IMR-90 (cell line): ENCODE data around the gene ADPGK. TPM values are rescaled to one million over a fixed set of nuclear protein-coding genes. Genes with fewer than 3 reads are reported as not detected.

Source experiments
- ATAC-seq: fragments of 200-7000 bp; cut with Tn5 transposase; 2 replicates; pipeline ENCODE4 v1.9.1; 2020; ENCODE audit warnings: low read depth, mild to moderate bottlenecking, moderate library complexity
- BruUV-seq: library from RNA; stranded (reverse); fragments of 400-500 nt; replicated peaks from 2 replicates; lab custom pipeline; 2021; lab: Mats Ljungman, UMichigan
- CTCF ChIA-PET: fragments of 300-600 bp; formaldehyde crosslinking; extraction: SDS; loops from one replicate; lab custom pipeline; 2021; ENCODE audit warnings: antibody characterized with exemption; lab: Yijun Ruan, JAX
- POLR2A ChIA-PET: fragments of 300-600 bp; sonication (Branson Sonifier 250); formaldehyde crosslinking; loops from one replicate; lab custom pipeline; 2022; ENCODE audit warnings: antibody characterized with exemption; ENCODE audit not compliant: unreplicated experiment; lab: Charles Lee
- DNase-seq: peaks from one replicate; pipeline ENCODE4 v3.0.0; 2013
- H2AFZ ChIP-seq: replicated peaks from 2 replicates; pipeline ENCODE3; 2013; ENCODE audit warnings: low read length, mild to moderate bottlenecking; ENCODE audit not compliant: poor library complexity
- H2AK5ac ChIP-seq: 2 replicates; pipeline ENCODE4 v1.6.1; 2013; ENCODE audit warnings: low read depth, low read length, inconsistent platforms
- H2AK9ac ChIP-seq: replicated peaks from 2 replicates; pipeline ENCODE3; 2013; ENCODE audit warnings: mild to moderate bottlenecking, low read depth, low read length, moderate library complexity; ENCODE audit not compliant: poor library complexity
- H2BK120ac ChIP-seq: 2 replicates; pipeline ENCODE4 v1.6.1; 2013; ENCODE audit warnings: low read depth, low read length, inconsistent platforms
- H2BK15ac ChIP-seq: 3 replicates; pipeline ENCODE4 v1.6.1; 2013; ENCODE audit warnings: low read depth, low read length, inconsistent platforms
- H2BK20ac ChIP-seq: 2 replicates; pipeline ENCODE4 v1.6.1; 2013; ENCODE audit warnings: low read depth, mild to moderate bottlenecking, inconsistent platforms, low read length, moderate library complexity
- H2BK5ac ChIP-seq: 2 replicates; pipeline ENCODE4 v1.6.1; 2013; ENCODE audit warnings: mild to moderate bottlenecking, low read depth, low read length, inconsistent platforms; ENCODE audit not compliant: poor library complexity, severe bottlenecking
- H3K14ac ChIP-seq: replicated peaks from 2 replicates; pipeline ENCODE4 v1.6.1; 2013; ENCODE audit warnings: low read depth, low read length, inconsistent platforms
- H3K18ac ChIP-seq: 2 replicates; pipeline ENCODE4 v1.6.1; 2013; ENCODE audit warnings: low read depth, low read length, control low read depth
- H3K23ac ChIP-seq: 2 replicates; pipeline ENCODE4 v1.6.1; 2013; ENCODE audit warnings: low read depth, low read length, inconsistent platforms
- H3K27ac ChIP-seq: 2 replicates; pipeline ENCODE4 v1.5.1; 2013; ENCODE audit warnings: mild to moderate bottlenecking, control low read depth, low read length; ENCODE audit not compliant: insufficient read depth
- H3K27me3 ChIP-seq: 2 replicates; pipeline ENCODE4 v1.6.1; 2013; ENCODE audit warnings: low read length; ENCODE audit not compliant: control insufficient read depth, insufficient read depth
- H3K36me3 ChIP-seq: 2 replicates; pipeline ENCODE4 v1.6.1; 2013; ENCODE audit warnings: low read length, mixed read lengths; ENCODE audit not compliant: control insufficient read depth, insufficient read depth
- H3K4ac ChIP-seq: 2 replicates; pipeline ENCODE4 v1.6.1; 2013; ENCODE audit warnings: low read depth, low read length, inconsistent platforms
- H3K4me1 ChIP-seq: 2 replicates; pipeline ENCODE4 v1.6.1; 2013; ENCODE audit warnings: low read length, mixed read lengths; ENCODE audit not compliant: control insufficient read depth, insufficient read depth
- H3K4me2 ChIP-seq: 2 replicates; pipeline ENCODE4 v1.6.1; 2013; ENCODE audit warnings: low read depth, mild to moderate bottlenecking, control low read depth, low read length, moderate library complexity
- H3K4me3 ChIP-seq: 2 replicates; pipeline ENCODE4 v1.5.1; 2013; ENCODE audit warnings: low read depth, mild to moderate bottlenecking, control low read depth, low read length, moderate library complexity; ENCODE audit not compliant: insufficient read depth
- H3K56ac ChIP-seq: 2 replicates; pipeline ENCODE4 v1.6.1; 2013; ENCODE audit warnings: low read length, inconsistent platforms; ENCODE audit not compliant: insufficient read depth; ENCODE audit errors: extremely low read depth
- H3K79me1 ChIP-seq, 2 experiments: 2 replicates each; pipeline ENCODE4 v1.6.1; 2013; ENCODE audit warnings: low read length in 2 of 2, inconsistent platforms in 1 of 2, low read depth in 1 of 2
- H3K9ac ChIP-seq: 2 replicates; pipeline ENCODE4 v1.6.1; 2013; ENCODE audit warnings: low read depth, low read length, control low read depth
- H3K9me1 ChIP-seq: 2 replicates; pipeline ENCODE4 v1.6.1; 2013; ENCODE audit warnings: low read length, inconsistent platforms; ENCODE audit not compliant: insufficient read depth
- H3K9me3 ChIP-seq: 2 replicates; pipeline ENCODE4 v1.6.1; 2013; ENCODE audit warnings: low read length; ENCODE audit not compliant: control insufficient read depth, insufficient read depth
- H4K20me1 ChIP-seq: 2 replicates; pipeline ENCODE4 v1.6.1; 2013; ENCODE audit warnings: low read length, inconsistent platforms; ENCODE audit not compliant: insufficient read depth
- H4K5ac ChIP-seq: 2 replicates; pipeline ENCODE4 v1.6.1; 2013; ENCODE audit warnings: mild to moderate bottlenecking, low read depth, low read length, control low read depth
- H4K8ac ChIP-seq, 2 experiments: 2 replicates each; pipeline ENCODE4 v1.6.1; 2013; ENCODE audit warnings: low read depth in 2 of 2, low read length in 2 of 2, control low read depth in 1 of 2, inconsistent platforms in 1 of 2
- H4K91ac ChIP-seq: 2 replicates; pipeline ENCODE4 v1.6.1; 2013; ENCODE audit warnings: low read depth, low read length, inconsistent platforms; ENCODE audit not compliant: insufficient read depth
- BHLHE40 ChIP-seq: fragments of 150-350 bp; IDR thresholded peaks from 2 replicates; pipeline ENCODE4 v1.6.1; 2016; ENCODE audit warnings: mild to moderate bottlenecking, low read depth, low read length
- CEBPB ChIP-seq: IDR thresholded peaks from 2 replicates; pipeline ENCODE4 v1.6.1; 2012; ENCODE audit warnings: low read depth, low read length, improper control_type of control experiment
- CHD1 ChIP-seq: IDR thresholded peaks from 2 replicates; pipeline ENCODE4 v1.6.1; 2012; ENCODE audit warnings: low read depth, low read length, improper control_type of control experiment
- CTCF ChIP-seq: conservative IDR thresholded peaks from 2 replicates; pipeline ENCODE4 v1.5.1; 2012; ENCODE audit warnings: mild to moderate bottlenecking, low read depth, low read length, improper control_type of control experiment
- ELK1 ChIP-seq: fragments of 150-350 bp; IDR thresholded peaks from 2 replicates; pipeline ENCODE4 v1.6.1; 2016; ENCODE audit warnings: low read depth, mild to moderate bottlenecking, low read length, moderate library complexity, borderline replicate concordance
- FOS ChIP-seq: fragments of 150-350 bp; IDR thresholded peaks from 2 replicates; pipeline ENCODE4 v1.6.1; 2016; ENCODE audit warnings: low read depth, low read length
- MAFK ChIP-seq: IDR thresholded peaks from 2 replicates; pipeline ENCODE4 v1.6.1; 2012; ENCODE audit warnings: low read depth, low read length, improper control_type of control experiment
- MAZ ChIP-seq: IDR thresholded peaks from 2 replicates; pipeline ENCODE4 v1.6.1; 2012; ENCODE audit warnings: low read depth, mild to moderate bottlenecking, low read length, improper control_type of control experiment, moderate library complexity, borderline replicate concordance
- NFE2L2 ChIP-seq: fragments of 150-350 bp; IDR thresholded peaks from 2 replicates; pipeline ENCODE4 v1.6.1; 2016; ENCODE audit warnings: low read depth, mild to moderate bottlenecking, low read length
- POLR2A ChIP-seq: IDR thresholded peaks from 2 replicates; pipeline ENCODE4 v1.6.1; 2012; ENCODE audit warnings: mild to moderate bottlenecking, low read depth, low read length
- RAD21 ChIP-seq: IDR thresholded peaks from 2 replicates; pipeline ENCODE4 v1.6.1; 2012; ENCODE audit warnings: low read length, improper control_type of control experiment
- RFX5 ChIP-seq: IDR thresholded peaks from 2 replicates; pipeline ENCODE4 v1.8.0; 2012; ENCODE audit warnings: low read depth, mild to moderate bottlenecking, low read length, moderate library complexity
- SMC3 ChIP-seq: fragments of 150-350 bp; IDR thresholded peaks from 2 replicates; pipeline ENCODE4 v1.6.1; 2016; ENCODE audit warnings: low read depth, mild to moderate bottlenecking, antibody characterized with exemption, low read length, moderate library complexity
- USF2 ChIP-seq: fragments of 150-350 bp; IDR thresholded peaks from 2 replicates; pipeline ENCODE4 v1.6.1; 2017; ENCODE audit warnings: mild to moderate bottlenecking, antibody characterized with exemption, low read length, low read depth
- WGBS, 2 experiments: methylation state at CpG; one replicate each; pipeline versions ENCODE4 v1.1.5 to v1.1.7; 2013; ENCODE audit warnings: missing lambda C conversion rate in 2 of 2; ENCODE audit not compliant: insufficient read length in 1 of 2; ENCODE audit errors: extremely low coverage in 2 of 2; 5-methylcytosine and 5-hydroxymethylcytosine counted together
- dilution Hi-C: fragments of 300-500 bp; cut with HindIII; formaldehyde crosslinking; loops from one replicate; pipeline ENCODE4 v1.14.3; 2018; ENCODE audit warnings: low sequenced_read_pairs; ENCODE audit not compliant: unreplicated experiment
- in situ Hi-C: fragments of 300-500 bp; cut with MboI; formaldehyde crosslinking; loops from 3 replicates; pipeline ENCODE4 v1.14.3; 2019; ENCODE audit warnings: low sequenced_read_pairs, inconsistent platforms, mixed read lengths
- intact Hi-C: fragments of 100-400 bp; cut with micrococcal nuclease; formaldehyde crosslinking; loops from 2 replicates; pipeline ENCODE4 v1.10.0; 2022
- polyA plus RNA-seq, 3 experiments: library from polyadenylated mRNA; depleted of rRNA; stranded (reverse); fragments of >200 nt; gene quantifications; 2 replicates each; pipeline ENCODE4 v1.2.3, GENCODE V29; 2012; ENCODE audit warnings: low replicate concordance in 1 of 3
- total RNA-seq: library from RNA; depleted of rRNA; stranded (reverse); fragments of >200 nt; gene quantifications from 2 replicates; pipeline ENCODE4 v1.2.3, GENCODE V29; 2012

Gene ADPGK
- total and polyA plus RNA-seq, 2 of the 4 experiments (the other 2 are of a cell fraction): 53.2 to 62.8 TPM

GRCh38 chr15:72740219-72740618, 43.3 kb downstream of the ADPGK start:
- Histone ChIP-seq H2BK15ac (no peak overlapping the region), H2BK120ac (no peak overlapping the region), H2BK5ac (no peak overlapping the region), H3K56ac (no peak overlapping the region), H2AK5ac (no peak overlapping the region), H3K4me3 (no peak overlapping the region), H3K36me3 (peaks cover 16% of the 10 kb centered on the region), H2AFZ (no peak overlapping the region), H3K9me1 (peaks cover 5% of the 10 kb centered on the region), H2AK9ac (no peak overlapping the region), H3K14ac (no peak overlapping the region), H3K27me3 (no peaks in the 10 kb centered on the region), H3K4ac (no peak overlapping the region), H3K23ac (no peak overlapping the region), H3K4me2 (no peak overlapping the region), H3K79me1 (no peaks in the 10 kb centered on the region; a peak in 2 of 4 replicates), H3K9me3 (no peaks in the 10 kb centered on the region), H4K91ac (no peak overlapping the region), H3K9ac (no peak overlapping the region), H4K5ac (no peak overlapping the region), H4K20me1 (no peaks in the 10 kb centered on the region; the same call in 1 of the 2 replicates), H3K4me1 (peaks cover 4% of the 10 kb centered on the region), H2BK20ac (no peak overlapping the region), H3K18ac (no peak overlapping the region), H3K27ac (no peak overlapping the region), H4K8ac (no peak overlapping the region)
- ChIA-PET POLR2A (no interaction called here), CTCF (no interaction called here)
- no peak for TF ChIP-seq ELK1
- no peak for TF ChIP-seq FOS
- TF ChIP-seq NFE2L2: no peak
- no peak for TF ChIP-seq RAD21
- no peak for TF ChIP-seq MAZ
- no peak for TF ChIP-seq SMC3
- no peak for TF ChIP-seq BHLHE40
- TF ChIP-seq CEBPB: no peak
- no peak for TF ChIP-seq CHD1
- TF ChIP-seq USF2: no peak
- no peak for TF ChIP-seq RFX5
- TF ChIP-seq POLR2A: no peak
- TF ChIP-seq MAFK: no peak
- TF ChIP-seq CTCF: no peak
- no CpG with 5 or more reads among the region's 1 CpG for WGBS, 2 experiments
- dilution Hi-C loops (no loop called here), intact Hi-C loops (no loop called here), in situ Hi-C loops (no loop called here)
- ATAC-seq: no peak
- DNase-seq: no peak
- no TSS peak for BruUV-seq
